ENCODE data around the gene ADM.

- TF ChIP-seq POLR2A (IDR thresholded peaks at IDR 0.05; ENCODE audit: borderline replicate concordance, extremely low read depth, insufficient read depth, insufficient read length) (no peak), POLR2AphosphoS5 (IDR thresholded peaks at IDR 0.05; ENCODE audit: low read depth, low read length) (no peak), ZNF274 (IDR thresholded peaks at IDR 0.05; ENCODE audit: low read depth, low read length) (no peak), YY1 (IDR thresholded peaks at IDR 0.05; ENCODE audit: extremely low read depth, insufficient replicate concordance, low read depth, low read length) (no peak), CTCF (IDR thresholded peaks at IDR 0.05 in 2 of 3, conservative IDR thresholded peaks at IDR 0.05 in 1 of 3; ENCODE audit: borderline replicate concordance in 1 of 3, insufficient read depth in 1 of 3, low read depth in 2 of 3, low read length in 2 of 3) (no peak), EZH2 (IDR thresholded peaks at IDR 0.05) (no peak), EZH2phosphoT487 (IDR thresholded peaks at IDR 0.05; ENCODE audit: borderline replicate concordance) (no peak), CEBPB (IDR thresholded peaks at IDR 0.05; ENCODE audit: low read depth) (no peak)
Measured at GRCh38 chr11:10302359-10302743, 2.5 kb upstream of the ADM start.
